ENCODE data around the gene SYNDIG1. TPM values are rescaled to one million over a fixed set of nuclear protein-coding genes. Genes with fewer than 3 reads are reported as not detected.
A peak's percentile ranks its signal among the peaks of the same experiment; 100 is the strongest.
"Not testable (repeated sequence)": the region's sequence is repeated elsewhere in the genome, so short reads cannot be mapped to it uniquely, and the experiment has no call there.

SYNDIG1 gene
- total and polyA plus RNA-seq, 5 donors, result 26.3 to 38.6 (median 34.6) TPM

DNA sequence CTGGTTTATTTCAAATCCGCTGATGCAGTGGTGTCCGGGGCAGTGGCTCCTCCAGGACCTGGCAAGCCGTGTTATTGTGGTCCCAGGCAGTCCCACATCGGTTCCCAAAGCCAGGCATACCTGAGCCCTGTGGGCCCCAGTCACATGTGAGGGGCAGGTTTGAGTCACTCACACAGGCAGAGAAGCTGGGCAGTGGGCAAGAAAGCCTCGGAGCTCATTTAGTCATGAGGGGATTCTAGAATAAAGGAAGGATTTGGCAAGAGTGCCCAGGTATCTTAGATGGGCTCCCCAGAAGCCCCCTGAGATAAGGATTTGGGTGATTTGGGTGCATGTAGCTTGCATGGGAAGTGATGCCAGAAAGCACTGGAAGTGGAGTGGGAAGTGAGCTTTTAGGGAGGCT lies 37.3 kb downstream of the SYNDIG1 start:
- ATAC-seq, result no peak

DNA sequence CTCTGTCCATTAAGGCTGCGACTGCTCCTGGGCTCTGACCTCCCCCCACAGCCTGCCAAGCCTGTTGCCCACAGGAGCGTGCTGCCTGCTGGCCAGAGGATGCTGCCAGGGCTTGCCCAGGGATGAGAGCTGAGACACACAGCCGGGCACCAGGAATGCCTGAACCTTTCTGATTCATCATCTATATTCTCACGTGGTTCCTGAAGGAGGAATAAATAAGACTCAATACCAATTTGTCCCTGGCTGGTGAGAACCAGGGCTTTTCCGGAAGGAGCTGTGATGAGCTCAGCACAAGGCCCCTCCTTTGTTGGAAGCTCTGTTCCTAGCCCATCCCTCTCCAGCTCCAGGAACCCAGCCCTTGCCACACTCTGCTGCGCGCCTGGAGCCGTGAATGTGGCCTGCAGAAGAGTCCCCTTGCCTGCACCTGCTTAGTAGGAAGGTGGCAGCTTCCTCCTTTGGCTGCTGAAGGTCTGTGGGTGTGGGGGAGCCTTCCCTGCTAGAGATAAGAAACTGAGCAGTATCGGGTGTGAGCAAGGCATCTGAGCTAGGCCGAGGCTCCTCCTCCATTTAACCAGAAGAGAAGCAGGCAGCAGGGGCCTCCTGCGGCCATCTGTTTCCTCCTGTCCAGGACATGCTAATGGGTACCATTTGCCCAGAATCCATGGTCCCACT lies 37.9 kb downstream of the SYNDIG1 start:
- ATAC-seq (no peak), DNase-seq (no peak)
- intact Hi-C loops (cut with DNase I), result no loop called here
- WGBS, result 51% methylated on average over 11 of the region's 11 CpGs
- Histone ChIP-seq H3K27ac (ENCODE audit: low read length) (peak overlapping the region; percentile 70), H3K4me1 (ENCODE audit: control insufficient read depth, insufficient read depth, low read length) (peaks cover 4% of the 10 kb centered on the region), H3K4me3 (ENCODE audit: low read length) (no peak overlapping the region), H3K27me3 (ENCODE audit: control insufficient read depth, insufficient read depth) (no peaks in the 10 kb centered on the region), H3K9me3 (ENCODE audit: control insufficient read depth, low read length) (no peaks in the 10 kb centered on the region)

More for the DNA sequence above, 37.3 kb downstream of the SYNDIG1 start:
- DNase-seq, result no peak
- Histone ChIP-seq H3K27me3 (ENCODE audit: control insufficient read depth, insufficient read depth) (no peaks in the 10 kb centered on the region), H3K27ac (ENCODE audit: low read length) (peak overlapping the region; percentile 70), H3K4me1 (ENCODE audit: control insufficient read depth, insufficient read depth, low read length) (peaks cover 7% of the 10 kb centered on the region), H3K9me3 (ENCODE audit: control insufficient read depth, low read length) (no peaks in the 10 kb centered on the region), H3K4me3 (ENCODE audit: low read length) (no peak overlapping the region)
- intact Hi-C loops (cut with DNase I), result no loop called here
- 93% methylated on average over 5 of the region's 5 CpGs for WGBS

- H3K9me3 ChIP-seq (ENCODE audit: control insufficient read depth, low read length); H3K27ac ChIP-seq (ENCODE audit: low read length); ATAC-seq; intact Hi-C loops (cut with DNase I); H3K27me3 ChIP-seq (ENCODE audit: control insufficient read depth, insufficient read depth); H3K4me3 ChIP-seq (ENCODE audit: low read length); H3K4me1 ChIP-seq (ENCODE audit: control insufficient read depth, insufficient read depth, low read length); DNase-seq: not testable (repeated sequence)
- 81% methylated on average over 11 of the region's 11 CpGs for WGBS
Observed at GRCh38 chr20:24512441-24512840, 43.0 kb downstream of the SYNDIG1 start.

- 80% methylated on average over 6 of the region's 6 CpGs for WGBS
- H3K4me1 ChIP-seq (ENCODE audit: control insufficient read depth, insufficient read depth, low read length), result no peaks in the 10 kb centered on the region
- intact Hi-C loops (cut with DNase I), result no loop called here
- DNase-seq (no peak), ATAC-seq (no peak)
- no peaks in the 10 kb centered on the region for H3K9me3 ChIP-seq (ENCODE audit: control insufficient read depth, low read length)
- no peak overlapping the region for H3K27ac ChIP-seq (ENCODE audit: low read length)
- H3K4me3 ChIP-seq (ENCODE audit: low read length), result no peak overlapping the region
- no peaks in the 10 kb centered on the region for H3K27me3 ChIP-seq (ENCODE audit: control insufficient read depth, insufficient read depth)
Observed at GRCh38 chr20:24518515-24518914, 49.1 kb downstream of the SYNDIG1 start.

GRCh38 chr20:24519476-24519875 lies 50.0 kb downstream of the SYNDIG1 start:
- intact Hi-C loops (cut with DNase I), result no loop called here
- WGBS, result 91% methylated on average over 6 of the region's 6 CpGs
- no peak for ATAC-seq

GRCh38 chr20:24521032-24521431 lies 51.6 kb downstream of the SYNDIG1 start:
- no peak overlapping the region for H3K27ac ChIP-seq (ENCODE audit: low read length)
- H3K4me3 ChIP-seq (ENCODE audit: low read length), result no peak overlapping the region
- ATAC-seq (no peak), DNase-seq (no peak)
- 90% methylated on average over 3 of the region's 3 CpGs for WGBS
- no peaks in the 10 kb centered on the region for H3K4me1 ChIP-seq (ENCODE audit: control insufficient read depth, insufficient read depth, low read length)
- H3K9me3 ChIP-seq (ENCODE audit: control insufficient read depth, low read length), result no peaks in the 10 kb centered on the region
- intact Hi-C loops (cut with DNase I), result no loop called here
- no peaks in the 10 kb centered on the region for H3K27me3 ChIP-seq (ENCODE audit: control insufficient read depth, insufficient read depth)

More at GRCh38 chr20:24519476-24519875, 50.0 kb downstream of the SYNDIG1 start:
- Histone ChIP-seq H3K27ac (ENCODE audit: low read length) (no peak overlapping the region), H3K4me3 (ENCODE audit: low read length) (no peak overlapping the region), H3K9me3 (ENCODE audit: control insufficient read depth, low read length) (no peaks in the 10 kb centered on the region), H3K27me3 (ENCODE audit: control insufficient read depth, insufficient read depth) (no peaks in the 10 kb centered on the region), H3K4me1 (ENCODE audit: control insufficient read depth, insufficient read depth, low read length) (no peaks in the 10 kb centered on the region)
- no peak for DNase-seq

GRCh38 chr20:24522452-24523330 lies 53.3 kb downstream of the SYNDIG1 start:
- DNase-seq (no peak), ATAC-seq (no peak)
- Histone ChIP-seq H3K4me3 (ENCODE audit: low read length) (no peak overlapping the region), H3K27ac (ENCODE audit: low read length) (no peak overlapping the region), H3K27me3 (ENCODE audit: control insufficient read depth, insufficient read depth) (no peaks in the 10 kb centered on the region), H3K9me3 (ENCODE audit: control insufficient read depth, low read length) (no peaks in the 10 kb centered on the region), H3K4me1 (ENCODE audit: control insufficient read depth, insufficient read depth, low read length) (no peaks in the 10 kb centered on the region)
- WGBS, result 88% methylated on average over 5 of the region's 5 CpGs
- intact Hi-C loops (cut with DNase I), result no loop called here

- intact Hi-C loops (cut with DNase I), result no loop called here
- H3K27me3 ChIP-seq (ENCODE audit: control insufficient read depth, insufficient read depth), result no peaks in the 10 kb centered on the region
- H3K9me3 ChIP-seq (ENCODE audit: control insufficient read depth, low read length), result no peaks in the 10 kb centered on the region
- no peak for ATAC-seq
- no peak overlapping the region for H3K4me3 ChIP-seq (ENCODE audit: low read length)
- 65% methylated on average over 5 of the region's 5 CpGs for WGBS
- no peak for DNase-seq
- no peak overlapping the region for H3K27ac ChIP-seq (ENCODE audit: low read length)
- H3K4me1 ChIP-seq (ENCODE audit: control insufficient read depth, insufficient read depth, low read length), result no peaks in the 10 kb centered on the region
Observed at GRCh38 chr20:24523661-24524060, 54.2 kb downstream of the SYNDIG1 start.

GRCh38 chr20:24528583-24529368 lies 59.3 kb downstream of the SYNDIG1 start:
- 64% methylated on average over 3 of the region's 3 CpGs for WGBS
- no peaks in the 10 kb centered on the region for H3K4me1 ChIP-seq (ENCODE audit: control insufficient read depth, insufficient read depth, low read length)
- no peak for DNase-seq
- no peak for ATAC-seq
- no peak overlapping the region for H3K4me3 ChIP-seq (ENCODE audit: low read length)
- H3K27me3 ChIP-seq (ENCODE audit: control insufficient read depth, insufficient read depth), result no peaks in the 10 kb centered on the region
- H3K27ac ChIP-seq (ENCODE audit: low read length), result no peak overlapping the region
- intact Hi-C loops (cut with DNase I), result no loop called here
- H3K9me3 ChIP-seq (ENCODE audit: control insufficient read depth, low read length), result no peaks in the 10 kb centered on the region

- DNase-seq, result no peak
- H3K9me3 ChIP-seq (ENCODE audit: control insufficient read depth, low read length), result no peaks in the 10 kb centered on the region
- no peak overlapping the region for H3K27ac ChIP-seq (ENCODE audit: low read length)
- no peak overlapping the region for H3K4me3 ChIP-seq (ENCODE audit: low read length)
- intact Hi-C loops (cut with DNase I), result no loop called here
- 94% methylated on average over 1 of the region's 1 CpG for WGBS
- ATAC-seq, result no peak
- no peaks in the 10 kb centered on the region for H3K4me1 ChIP-seq (ENCODE audit: control insufficient read depth, insufficient read depth, low read length)
- no peaks in the 10 kb centered on the region for H3K27me3 ChIP-seq (ENCODE audit: control insufficient read depth, insufficient read depth)
Observed at GRCh38 chr20:24529369-24529719, 59.9 kb downstream of the SYNDIG1 start.

Data from right cardiac atrium (tissue), 5 donors.